K562 (cell line): ENCODE measurements around the gene ST3GAL5. TPM values are rescaled to one million over a fixed set of nuclear protein-coding genes. Genes with fewer than 3 reads are reported as not detected.

ENCODE experiments used
- ATF7 ChIP-seq: fragments of 450-650 bp; IDR thresholded peaks from 2 replicates; pipeline ENCODE4 v1.7.1; 2014; ENCODE audit warnings: mild to moderate bottlenecking, moderate library complexity
- CGGBP1 ChIP-seq: fragments of 250-450 bp; sonication (Bioruptor Pico); IDR thresholded peaks from 2 replicates; pipeline ENCODE4 v1.9.0; 2021; ENCODE audit warnings: mild to moderate bottlenecking
- CHD4 ChIP-seq: fragments of 200-600 bp; sonication (generic); IDR thresholded peaks from 3 replicates; pipeline ENCODE4 v1.6.1; 2012; ENCODE audit warnings: low read depth, mild to moderate bottlenecking, mixed read lengths, low read length, inconsistent platforms; ENCODE audit not compliant: insufficient read depth, insufficient replicate concordance, poor library complexity, severe bottlenecking
- CREB3 ChIP-seq: fragments of 450-650 bp; conservative IDR thresholded peaks from 2 replicates; pipeline ENCODE4 v1.6.1; 2016; ENCODE audit warnings: missing genetic modification characterization, low read depth, mild to moderate bottlenecking, missing compliant biosample characterization, moderate library complexity
- ELK1 ChIP-seq: sonication (generic); formaldehyde crosslinking; IDR thresholded peaks from 2 replicates; pipeline ENCODE4 v1.8.1; 2022; ENCODE audit warnings: missing genetic modification reagents
- IRF9 ChIP-seq: fragments of 450-650 bp; IDR thresholded peaks from 2 replicates; pipeline ENCODE4 v1.6.1; 2016; ENCODE audit warnings: missing biosample characterization, missing genetic modification characterization
- MAFK ChIP-seq: IDR thresholded peaks from 2 replicates; pipeline ENCODE4 v1.6.1; 2011; ENCODE audit warnings: low read length, improper control_type of control experiment
- MCM5 ChIP-seq: fragments of 450-650 bp; IDR thresholded peaks from 2 replicates; pipeline ENCODE4 v1.6.1; 2016; ENCODE audit warnings: low read depth
- MEF2A ChIP-seq: IDR thresholded peaks from 2 replicates; pipeline ENCODE4 v1.6.1; 2011; ENCODE audit warnings: low read depth, mild to moderate bottlenecking, low read length, moderate library complexity; ENCODE audit not compliant: control insufficient read depth
- NFIC ChIP-seq: fragments of 450-650 bp; IDR thresholded peaks from 2 replicates; pipeline ENCODE4 v1.6.1; 2017; ENCODE audit warnings: mild to moderate bottlenecking, inconsistent platforms
- NRF1 ChIP-seq, 2 experiments: fragments of 450-650 bp; IDR thresholded peaks in 1 of 2; conservative IDR thresholded peaks in 1 of 2; 2 replicates each; pipeline ENCODE4 v1.6.1; 2014; ENCODE audit warnings: mild to moderate bottlenecking in 2 of 2
- RAD21 ChIP-seq, 2 experiments: fragments of 250-450 bp in 1 of 2; fragments of 450-650 bp in 1 of 2; sonication (Bioruptor Pico) in 1 of 2; formaldehyde crosslinking in 1 of 2; IDR thresholded peaks in 1 of 2; conservative IDR thresholded peaks in 1 of 2; 2 replicates each; pipeline versions ENCODE4 v1.4.0 to v1.8.0; 2020 to 2022; ENCODE audit warnings: mild to moderate bottlenecking in 2 of 2, moderate library complexity in 1 of 2
- RB1 ChIP-seq: fragments of 450-650 bp; IDR thresholded peaks from 2 replicates; pipeline ENCODE4 v1.6.1; 2017; ENCODE audit warnings: low read depth, mild to moderate bottlenecking
- SNRNP70 ChIP-seq: fragments of 200-400 bp; formaldehyde crosslinking; optimal IDR thresholded peaks from 2 replicates; pipeline ENCODE3; 2017; ENCODE audit warnings: low read depth, low read length
- SRSF9 ChIP-seq: fragments of 200-400 bp; formaldehyde crosslinking; IDR thresholded peaks from 2 replicates; pipeline ENCODE4 v1.6.1; 2017; ENCODE audit warnings: low read depth, low read length, borderline replicate concordance
- THAP7 ChIP-seq: fragments of 250-450 bp; sonication (Bioruptor Pico); IDR thresholded peaks from 2 replicates; pipeline ENCODE4 v1.5.0; 2021
- ZNF740 ChIP-seq, 3 experiments: fragments of 200-800 bp in 1 of 3; sonication (Bioruptor generic) in 1 of 3; sonication (generic) in 1 of 3; formaldehyde crosslinking in 1 of 3; IDR thresholded peaks; 2 replicates each; pipeline versions ENCODE4 v1.6.1 to v1.8.0; 2016 to 2022; ENCODE audit warnings: mild to moderate bottlenecking in 2 of 3, missing compliant biosample characterization in 2 of 3, missing genetic modification characterization in 2 of 3, missing genetic modification reagents in 1 of 3
- polyA plus RNA-seq, 8 experiments: library from polyadenylated mRNA; depleted of rRNA in 4 of 8; stranded (reverse) in 5 of 8; unstranded in 3 of 8; fragments of >200 nt; fragmentation: Nextera tagmentation in 2 of 8; fragmentation: Illumina TruSeq in 1 of 8; extraction: Ambion mirVana in 2 of 8; extraction: Trizol in 1 of 8; gene quantifications; 2 replicates each; pipeline versions ENCODE4 v1.2.1 to v1.2.3, GENCODE V29; 2011 to 2014; ENCODE audit warnings: inconsistent platforms in 1 of 8, missing spikeins in 1 of 8
- total RNA-seq, 7 experiments: library from RNA; depleted of rRNA in 6 of 7; stranded (reverse); fragments of >200 nt in 6 of 7; fragmentation: Illumina TruSeq in 2 of 7; extraction: Trizol in 2 of 7; gene quantifications; 2 replicates each; pipeline versions ENCODE4 v1.2.1 to v1.2.3, GENCODE V29; 2011 to 2021; ENCODE audit warnings: low replicate concordance in 1 of 7
- TF ChIP-seq, protein P1 (sequence below): fragments of 200-400 bp; formaldehyde crosslinking; IDR thresholded peaks from 2 replicates; pipeline ENCODE4 v1.6.1; 2017; ENCODE audit warnings: mild to moderate bottlenecking, low read depth, low read length, moderate library complexity

Gene ST3GAL5
- total and polyA plus RNA-seq, 9 of the 15 experiments (the other 6 are each of a cell fraction or from before 2014, with no cell fraction given) = 1.6 to 10.0 (median 4.2) TPM

DNA sequence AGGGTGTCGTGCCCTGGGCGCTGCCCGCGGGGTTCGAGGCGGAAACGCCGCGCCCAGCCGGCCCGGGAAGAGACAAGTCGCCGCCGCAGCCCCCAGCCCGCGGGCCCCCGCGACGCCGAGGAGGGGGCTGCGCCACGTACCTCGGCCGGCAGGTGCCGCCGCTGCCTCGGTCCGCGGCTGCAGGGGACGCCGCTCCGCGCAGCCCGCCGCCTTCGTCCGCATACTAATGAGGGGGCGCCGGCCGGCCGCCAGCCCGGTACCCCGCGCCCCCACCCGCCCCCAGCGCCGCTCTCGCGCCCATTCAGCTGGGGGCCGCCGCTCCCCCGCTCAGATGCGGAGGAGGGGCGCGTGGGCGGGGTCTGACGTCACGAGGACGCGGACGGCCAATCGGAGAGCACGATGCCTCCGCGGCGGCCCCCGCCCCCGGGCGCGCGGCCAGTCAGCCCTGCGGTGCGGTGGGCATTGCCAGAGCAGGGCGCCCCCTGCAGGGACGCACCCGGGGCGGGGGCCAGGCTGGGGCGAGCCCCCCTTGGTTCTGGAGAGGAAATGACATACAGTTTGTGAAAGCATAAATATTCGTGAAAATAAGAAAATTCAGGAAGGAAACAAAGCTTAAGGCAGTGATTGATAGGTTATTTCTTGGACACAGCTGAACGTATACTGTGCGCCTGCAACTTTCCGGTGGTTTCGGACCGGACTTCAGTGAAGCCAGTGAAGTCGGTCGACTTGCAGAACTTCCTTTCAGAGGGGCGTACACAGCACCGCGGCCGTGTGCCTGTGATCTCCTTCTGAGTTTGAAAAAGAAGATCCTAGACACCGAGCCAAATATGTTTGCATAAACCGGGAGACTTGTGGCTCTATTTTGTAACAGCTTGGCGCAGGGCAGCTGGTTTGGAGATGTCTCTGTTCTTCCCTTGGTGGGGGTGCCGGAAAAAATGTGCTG is at the start of gene ST3GAL5 (continued):
- TF ChIP-seq ZNF740 (CRISPR knock-in tag; IDR thresholded peaks at IDR 0.05) = no peak
- no peak for TF ChIP-seq ZNF740 (tag; IDR thresholded peaks at IDR 0.05)
- TF ChIP-seq CREB3 (tag) = no peak
- no peak for TF ChIP-seq MEF2A
- no peak for TF ChIP-seq THAP7
- TF ChIP-seq RB1 = peak; percentile 69; the same call in 1 of the 2 replicates
- TF ChIP-seq RAD21 (CRISPR knock-in tag; conservative IDR thresholded peaks at IDR 0.05 in 1 of 2, IDR thresholded peaks at IDR 0.05 in 1 of 2) = peak; percentile 50 to 56; a peak in 3 of 4 replicates
- TF ChIP-seq CGGBP1 = no peak
- TF ChIP-seq IRF9 (tag) = no peak
- no peak for TF ChIP-seq MCM5
- no peak for TF ChIP-seq SRSF9
- TF ChIP-seq SNRNP70 = no peak
- TF ChIP-seq CHD4 = no peak
- TF ChIP-seq NFIC = peak; percentile 86
- no peak for TF ChIP-seq MAFK
- peak; percentile 78 for TF ChIP-seq ATF7
- TF ChIP-seq, protein P1, sequence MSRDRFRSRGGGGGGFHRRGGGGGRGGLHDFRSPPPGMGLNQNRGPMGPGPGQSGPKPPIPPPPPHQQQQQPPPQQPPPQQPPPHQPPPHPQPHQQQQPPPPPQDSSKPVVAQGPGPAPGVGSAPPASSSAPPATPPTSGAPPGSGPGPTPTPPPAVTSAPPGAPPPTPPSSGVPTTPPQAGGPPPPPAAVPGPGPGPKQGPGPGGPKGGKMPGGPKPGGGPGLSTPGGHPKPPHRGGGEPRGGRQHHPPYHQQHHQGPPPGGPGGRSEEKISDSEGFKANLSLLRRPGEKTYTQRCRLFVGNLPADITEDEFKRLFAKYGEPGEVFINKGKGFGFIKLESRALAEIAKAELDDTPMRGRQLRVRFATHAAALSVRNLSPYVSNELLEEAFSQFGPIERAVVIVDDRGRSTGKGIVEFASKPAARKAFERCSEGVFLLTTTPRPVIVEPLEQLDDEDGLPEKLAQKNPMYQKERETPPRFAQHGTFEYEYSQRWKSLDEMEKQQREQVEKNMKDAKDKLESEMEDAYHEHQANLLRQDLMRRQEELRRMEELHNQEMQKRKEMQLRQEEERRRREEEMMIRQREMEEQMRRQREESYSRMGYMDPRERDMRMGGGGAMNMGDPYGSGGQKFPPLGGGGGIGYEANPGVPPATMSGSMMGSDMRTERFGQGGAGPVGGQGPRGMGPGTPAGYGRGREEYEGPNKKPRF = no peak
- no peak for TF ChIP-seq ELK1 (CRISPR knock-in tag)
- TF ChIP-seq NRF1 (conservative IDR thresholded peaks at IDR 0.05 in 1 of 2, IDR thresholded peaks at IDR 0.05 in 1 of 2) = peak in 1 of 2 experiments; percentile 14; a peak in 1 of 4 replicates
